DND-41 (cell line): ENCODE measurements around the gene ADRB2.

Source experiments
- CTCF ChIP-seq: IDR thresholded peaks from 2 replicates; pipeline ENCODE4 v1.5.1; 2012; ENCODE audit warnings: borderline replicate concordance, low read length, moderate library complexity, mild to moderate bottlenecking; ENCODE audit not compliant: poor library complexity, severe bottlenecking; ENCODE audit errors: extremely low read depth
- EZH2 ChIP-seq: IDR thresholded peaks from 3 replicates; pipeline ENCODE4 v1.6.1; 2012; ENCODE audit warnings: borderline replicate concordance, low read depth, mild to moderate bottlenecking, moderate library complexity, low read length, inconsistent platforms; ENCODE audit not compliant: severe bottlenecking

GRCh38 chr5:148794729-148795561 lies 31.5 kb upstream of the ADRB2 start:
- TF ChIP-seq CTCF: no peak
- TF ChIP-seq EZH2: no peak
